OCI-LY7 (cell line): ENCODE results near the gene PRCD. TPM values are rescaled to one million over a fixed set of nuclear protein-coding genes. Genes with fewer than 3 reads are reported as not detected.

ENCODE experiments used
- BruUV-seq: library from RNA; stranded (reverse); fragments of 400-500 nt; replicated peaks from 2 replicates; lab custom pipeline; 2021; lab: Mats Ljungman, UMichigan
- CTCF ChIA-PET: fragments of 300-600 bp; sonication (Branson Sonifier 250); formaldehyde crosslinking; loops from one replicate; lab custom pipeline; 2022; ENCODE audit warnings: antibody characterized with exemption; ENCODE audit not compliant: unreplicated experiment; lab: Charles Lee
- POLR2A ChIA-PET: fragments of 300-600 bp; sonication (Branson Sonifier 250); formaldehyde crosslinking; loops from one replicate; lab custom pipeline; 2022; ENCODE audit warnings: antibody characterized with exemption; lab: Charles Lee
- DNase-seq: peaks from one replicate; pipeline ENCODE4 v3.0.0-alpha.2; 2015; ENCODE audit warnings: low spot score
- H2AFZ ChIP-seq: fragments of 200-600 bp; sonication (generic), shearing (Covaris generic); 2 replicates; pipeline ENCODE4 v1.6.1; 2014; ENCODE audit warnings: mild to moderate bottlenecking, antibody characterized with exemption, low read length, moderate library complexity
- H3K27ac ChIP-seq: fragments of 200-600 bp; sonication (generic); 2 replicates; pipeline ENCODE4 v1.5.1; 2014; ENCODE audit warnings: mixed run types, low read depth, mild to moderate bottlenecking, moderate library complexity, low read length, inconsistent platforms; ENCODE audit not compliant: poor library complexity, severe bottlenecking
- H3K36me3 ChIP-seq: fragments of 200-600 bp; sonication (generic); 2 replicates; pipeline ENCODE4 v1.6.1; 2014; ENCODE audit warnings: mild to moderate bottlenecking, antibody characterized with exemption, low read length, moderate library complexity, mixed read lengths; ENCODE audit not compliant: insufficient read depth
- H3K4me1 ChIP-seq: fragments of 200-600 bp; sonication (generic); 2 replicates; pipeline ENCODE4 v1.5.1; 2014; ENCODE audit warnings: mild to moderate bottlenecking, low read length; ENCODE audit not compliant: insufficient read depth, poor library complexity, severe bottlenecking
- H3K4me2 ChIP-seq: fragments of 200-600 bp; sonication (generic); 2 replicates; pipeline ENCODE4 v1.6.1; 2014; ENCODE audit warnings: mild to moderate bottlenecking, low read length
- H3K4me3 ChIP-seq: fragments of 200-600 bp; sonication (generic); 2 replicates; pipeline ENCODE4 v1.5.1; 2014; ENCODE audit warnings: mild to moderate bottlenecking, low read depth, low read length; ENCODE audit not compliant: poor library complexity, severe bottlenecking
- H3K79me2 ChIP-seq: fragments of 200-600 bp; sonication (generic); 2 replicates; pipeline ENCODE4 v1.6.1; 2016; ENCODE audit warnings: low read depth, mild to moderate bottlenecking, low read length, moderate library complexity, mixed read lengths; ENCODE audit not compliant: insufficient read depth
- H3K9me2 ChIP-seq: fragments of 200-600 bp; sonication (generic); 2 replicates; pipeline ENCODE4 v1.6.1; 2016; ENCODE audit warnings: mild to moderate bottlenecking, low read length, mixed read lengths; ENCODE audit not compliant: insufficient read depth
- H3K9me3 ChIP-seq: fragments of 200-600 bp; sonication (generic); 2 replicates; pipeline ENCODE4 v1.6.1; 2014; ENCODE audit warnings: mild to moderate bottlenecking, mixed run types, low read length, mixed read lengths
- H4K20me1 ChIP-seq: fragments of 200-600 bp; sonication (generic); 2 replicates; pipeline ENCODE4 v1.6.1; 2014; ENCODE audit warnings: mild to moderate bottlenecking, antibody characterized with exemption, low read length, moderate library complexity, mixed read lengths; ENCODE audit not compliant: insufficient read depth
- CTCF ChIP-seq: fragments of 200-600 bp; sonication (generic); conservative IDR thresholded peaks from 2 replicates; pipeline ENCODE4 v1.5.1; 2014; ENCODE audit warnings: mild to moderate bottlenecking, antibody characterized with exemption, low read length, moderate library complexity, mixed read lengths
- EZH2phosphoT487 ChIP-seq: fragments of 200-600 bp; sonication (generic); IDR thresholded peaks from 2 replicates; pipeline ENCODE4 v1.6.1; 2018; ENCODE audit warnings: low read depth, borderline replicate concordance, mild to moderate bottlenecking, mixed run types, antibody characterized with exemption, low read length, moderate library complexity, mixed read lengths
- intact Hi-C: fragments of 100-400 bp; cut with micrococcal nuclease; formaldehyde crosslinking; loops from one replicate; pipeline ENCODE4 v1.10.0; 2022; ENCODE audit not compliant: unreplicated experiment
- total RNA-seq, 2 experiments: library from RNA; depleted of rRNA in 1 of 2; stranded (reverse); fragments of >200 nt in 1 of 2; shearing (Covaris generic) in 1 of 2; gene quantifications; 2 replicates each; pipeline ENCODE4 v1.2.3, GENCODE V29; 2014 to 2022

PRCD gene
- total RNA-seq, 2 experiments from 2014 or later, result 5.7 to 15.9 TPM

- intact Hi-C loops, result loop anchor here (1.0 kb wide), 2 partner anchors 19 to 29 kb away; no protein-coding TSS in a partner anchor
- BruUV-seq, result TSS peak; percentile 75
Measured at GRCh38 chr17:76528528-76529223, 11.2 kb upstream of the PRCD start.

GRCh38 chr17:76529224-76530094 lies 10.4 kb upstream of the PRCD start:
- intact Hi-C loops, result no loop called here
- no peaks in the 10 kb centered on the region for H3K9me2 ChIP-seq
- peak overlapping the region; percentile 94 for H3K27ac ChIP-seq
- H3K79me2 ChIP-seq, result no peaks in the 10 kb centered on the region
- TF ChIP-seq CTCF, result peak; percentile 5; the same call in 1 of the 2 replicates
- no peak for TF ChIP-seq EZH2phosphoT487
- DNase-seq, result peak; percentile 50
- POLR2A ChIA-PET, result interaction anchor here (0.6 to 3.3 kb wide), 15 partner anchors 11 to 176 kb away, joined by 3 to 53 read pairs (median 4); partner anchors contain the start of genes PRCD and PRPSAP1
- no TSS peak for BruUV-seq
- H3K4me2 ChIP-seq, result peak overlapping the region; percentile 84
- H3K4me1 ChIP-seq, result peaks cover 43% of the 10 kb centered on the region
- no peaks in the 10 kb centered on the region for H4K20me1 ChIP-seq
- H3K4me3 ChIP-seq, result peak overlapping the region; percentile 68
- CTCF ChIA-PET, result interaction anchor here (0.6 to 1.7 kb wide), 2 partner anchors 18 to 148 kb away, joined by 3 to 7 read pairs; no protein-coding TSS in a partner anchor
- peak overlapping the region; percentile 82 for H2AFZ ChIP-seq
- H3K9me3 ChIP-seq, result no peaks in the 10 kb centered on the region
- no peaks in the 10 kb centered on the region for H3K36me3 ChIP-seq

More at GRCh38 chr17:76528528-76529223, 11.2 kb upstream of the PRCD start:
- H4K20me1 ChIP-seq, result no peaks in the 10 kb centered on the region
- H3K79me2 ChIP-seq, result no peaks in the 10 kb centered on the region
- peak overlapping the region; percentile 82 for H2AFZ ChIP-seq
- TF ChIP-seq EZH2phosphoT487 (no peak), CTCF (peak; percentile 75)
- H3K9me2 ChIP-seq, result no peaks in the 10 kb centered on the region
- no peaks in the 10 kb centered on the region for H3K9me3 ChIP-seq
- H3K4me2 ChIP-seq, result peak overlapping the region; percentile 84
- no peaks in the 10 kb centered on the region for H3K36me3 ChIP-seq
- DNase-seq, result peak; percentile 85
- CTCF ChIA-PET, result interaction anchor here (0.6 to 1.8 kb wide), 9 partner anchors 17 to 254 kb away, joined by 3 to 7 read pairs (median 4); no protein-coding TSS in a partner anchor
- H3K4me3 ChIP-seq, result peak overlapping the region; percentile 68
- peaks cover 43% of the 10 kb centered on the region for H3K4me1 ChIP-seq
- POLR2A ChIA-PET, result interaction anchor here (0.6 to 3.3 kb wide), 17 partner anchors 12 to 873 kb away, joined by 3 to 53 read pairs (median 4); partner anchors contain the start of genes PRCD and PRPSAP1
- peak overlapping the region; percentile 94 for H3K27ac ChIP-seq
